NCI-H1417 treated with DMSO at 0.1 percent for 48 hours (cell line): ENCODE measurements around the gene NAA16.
A peak's percentile ranks its signal among the peaks of the same experiment; 100 is the strongest.
"Not testable (repeated sequence)": the region's sequence is repeated elsewhere in the genome, so short reads cannot be mapped to it uniquely, and the experiment has no call there.

ENCODE experiments used
- DNase-seq: peaks from one replicate; lab custom pipeline; 2025; lab: John Stamatoyannopoulos, UW

Gene NAA16

GRCh38 chr13:41310963-41311405, at the start of gene NAA16:
Gene NAA16, plus strand, starts transcription at chr13:41311267. Its CDS starts 262 bp downstream, at chr13:41311529.
- DNase-seq: peak; percentile 43

- DNase-seq: peak; percentile 48
Measured at GRCh38 chr13:41263261-41263971, 47.7 kb upstream of the NAA16 start, which contains the start of gene MTRF1. Gene MTRF1, minus strand, starts transcription at chr13:41263576. Its CDS starts 2,669 bp downstream, at chr13:41260907.

- no peak for DNase-seq
Measured at GRCh38 chr13:41267106-41267505, 44.0 kb upstream of the NAA16 start.

GRCh38 chr13:41268764-41269163, 42.3 kb upstream of the NAA16 start:
- DNase-seq: no peak

GRCh38 chr13:41271456-41272285, 39.4 kb upstream of the NAA16 start:
- no peak for DNase-seq

GRCh38 chr13:41273831-41274441, 37.1 kb upstream of the NAA16 start:
- no peak for DNase-seq

GRCh38 chr13:41274881-41275280, 36.2 kb upstream of the NAA16 start:
- DNase-seq: no peak

- no peak for DNase-seq
Measured at GRCh38 chr13:41276824-41277223, 34.2 kb upstream of the NAA16 start.

- DNase-seq: not testable (repeated sequence)
Measured at GRCh38 chr13:41279156-41279555, 31.9 kb upstream of the NAA16 start.

- DNase-seq: no peak
Measured at GRCh38 chr13:41282129-41282571, 28.9 kb upstream of the NAA16 start.

- no peak for DNase-seq
Measured at GRCh38 chr13:41284512-41285288, 26.4 kb upstream of the NAA16 start.

GRCh38 chr13:41286370-41286769, 24.7 kb upstream of the NAA16 start:
- no peak for DNase-seq

- no peak for DNase-seq
Measured at GRCh38 chr13:41289463-41289881, 21.6 kb upstream of the NAA16 start.

- DNase-seq: no peak
Measured at GRCh38 chr13:41291246-41291645, 19.8 kb upstream of the NAA16 start.

GRCh38 chr13:41293272-41293671, 17.8 kb upstream of the NAA16 start:
- DNase-seq: no peak

GRCh38 chr13:41294914-41295313, 16.2 kb upstream of the NAA16 start:
- no peak for DNase-seq

GRCh38 chr13:41295973-41296372, 15.1 kb upstream of the NAA16 start:
- DNase-seq: no peak

- no peak for DNase-seq
Measured at GRCh38 chr13:41296879-41297646, 14.0 kb upstream of the NAA16 start.

- no peak for DNase-seq
Measured at GRCh38 chr13:41299316-41300094, 11.6 kb upstream of the NAA16 start.

- no peak for DNase-seq
Measured at GRCh38 chr13:41302743-41303142, 8.3 kb upstream of the NAA16 start.
